Measurements from ENCODE around the gene APLF. TPM values are rescaled to one million over a fixed set of nuclear protein-coding genes. Genes with fewer than 3 reads are reported as not detected.

APLF gene
- total and polyA plus RNA-seq, 8 donors = 0.85 to 4.2 (median 1.9) TPM

DNA sequence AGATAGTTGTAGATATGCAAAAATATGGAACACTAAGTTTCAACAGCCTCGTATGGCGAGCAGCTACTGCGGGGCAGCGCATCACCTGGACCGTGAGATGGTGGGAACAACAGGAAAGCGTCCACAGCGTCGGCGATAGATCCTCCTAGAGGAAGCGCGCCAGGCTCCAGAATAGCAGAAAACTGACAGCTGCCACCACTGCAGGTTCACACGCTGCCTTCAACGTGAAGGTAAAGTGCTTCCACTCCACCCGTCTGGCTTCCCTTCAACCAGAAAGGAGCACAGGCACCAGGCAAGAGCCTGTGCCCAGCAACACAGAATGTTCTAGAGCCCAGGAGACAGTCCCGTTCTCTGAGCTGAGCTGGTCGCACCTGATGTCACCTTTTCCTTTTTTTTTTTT, 20.3 kb upstream of the APLF start:
- Histone ChIP-seq H3K4me1 (no peaks in the 10 kb centered on the region), H3K36me3 (no peaks in the 10 kb centered on the region), H3K4me3 (no peak overlapping the region), H3K27ac (no peak overlapping the region), H3K9me3 (no peaks in the 10 kb centered on the region), H3K27me3 (no peaks in the 10 kb centered on the region)
- TF ChIP-seq, protein P1, sequence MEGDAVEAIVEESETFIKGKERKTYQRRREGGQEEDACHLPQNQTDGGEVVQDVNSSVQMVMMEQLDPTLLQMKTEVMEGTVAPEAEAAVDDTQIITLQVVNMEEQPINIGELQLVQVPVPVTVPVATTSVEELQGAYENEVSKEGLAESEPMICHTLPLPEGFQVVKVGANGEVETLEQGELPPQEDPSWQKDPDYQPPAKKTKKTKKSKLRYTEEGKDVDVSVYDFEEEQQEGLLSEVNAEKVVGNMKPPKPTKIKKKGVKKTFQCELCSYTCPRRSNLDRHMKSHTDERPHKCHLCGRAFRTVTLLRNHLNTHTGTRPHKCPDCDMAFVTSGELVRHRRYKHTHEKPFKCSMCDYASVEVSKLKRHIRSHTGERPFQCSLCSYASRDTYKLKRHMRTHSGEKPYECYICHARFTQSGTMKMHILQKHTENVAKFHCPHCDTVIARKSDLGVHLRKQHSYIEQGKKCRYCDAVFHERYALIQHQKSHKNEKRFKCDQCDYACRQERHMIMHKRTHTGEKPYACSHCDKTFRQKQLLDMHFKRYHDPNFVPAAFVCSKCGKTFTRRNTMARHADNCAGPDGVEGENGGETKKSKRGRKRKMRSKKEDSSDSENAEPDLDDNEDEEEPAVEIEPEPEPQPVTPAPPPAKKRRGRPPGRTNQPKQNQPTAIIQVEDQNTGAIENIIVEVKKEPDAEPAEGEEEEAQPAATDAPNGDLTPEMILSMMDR (IDR thresholded peaks at IDR 0.05) = no peak
- 87 to 89% methylated on average over 16 of the region's 16 CpGs for WGBS, 2 donors
- no peak for ATAC-seq
- no peak for FAIRE-seq
- intact Hi-C loops (cut with DNase I) = loop anchor here in 1 of 3 donors (10.0 kb wide), 1 partner anchor 322 kb away; no protein-coding TSS in a partner anchor
- DNase-seq = no peak

DNA sequence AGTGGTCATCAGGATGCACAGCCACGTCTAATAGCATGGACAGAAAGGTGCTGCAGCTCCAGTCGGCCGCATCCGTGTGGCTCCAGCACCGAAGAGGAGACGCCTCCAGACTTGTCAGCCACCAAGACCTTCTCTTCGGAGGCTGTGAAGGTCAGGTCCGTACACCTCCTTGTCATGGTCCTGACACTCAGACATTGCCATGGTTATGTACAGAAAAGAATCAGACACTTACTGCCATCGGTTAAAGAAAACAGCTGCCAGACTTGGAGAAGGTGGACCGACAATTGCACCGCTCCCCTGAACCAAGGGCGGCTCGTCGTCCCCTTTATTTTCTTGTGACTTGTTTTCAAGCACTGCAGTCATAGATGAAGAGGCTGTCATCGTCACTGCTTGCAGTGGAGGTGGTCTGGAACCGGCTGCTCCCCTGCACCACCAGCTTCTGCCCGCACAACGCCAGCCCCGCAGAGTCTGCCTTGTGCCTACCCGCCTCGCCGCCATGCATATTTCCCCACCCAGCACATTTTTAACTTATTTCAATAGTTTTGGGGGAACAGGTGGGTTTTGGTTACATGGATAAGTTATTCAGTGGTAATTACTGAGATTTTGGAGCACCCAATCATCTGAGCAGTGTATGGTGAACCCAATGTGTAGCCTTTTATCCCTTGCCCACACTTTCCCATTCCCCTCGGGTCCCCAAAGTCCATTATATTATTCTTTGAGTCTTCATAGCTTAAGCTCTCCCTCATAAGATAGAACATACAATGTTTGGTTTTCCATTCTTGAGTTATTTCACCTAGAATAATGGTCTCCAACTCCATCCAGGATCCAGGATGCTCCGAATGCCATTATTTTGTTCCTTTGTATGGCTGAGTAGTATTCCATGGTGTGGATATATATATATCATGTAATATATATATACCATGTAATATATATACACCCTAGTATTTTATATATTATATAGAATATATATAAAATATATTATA, 18.4 kb upstream of the APLF start:
- peak in 1 of 6 donors; percentile 29 for DNase-seq
- Histone ChIP-seq H3K27me3 (no peaks in the 10 kb centered on the region), H3K4me1 (no peaks in the 10 kb centered on the region), H3K27ac (no peak overlapping the region), H3K36me3 (no peaks in the 10 kb centered on the region), H3K9me3 (no peaks in the 10 kb centered on the region), H3K4me3 (no peak overlapping the region)
- intact Hi-C loops (cut with DNase I) = loop anchor here in 1 of 3 donors (10.0 kb wide), 1 partner anchor 324 kb away; no protein-coding TSS in a partner anchor
- ATAC-seq = peak in 3 of 4 donors; percentile 41 to 48 (median 47)
- TF ChIP-seq, protein P1 (IDR thresholded peaks at IDR 0.05) = no peak
- no peak for FAIRE-seq
- 90 to 91% methylated on average over 24 of the region's 24 CpGs for WGBS, 2 donors

DNA sequence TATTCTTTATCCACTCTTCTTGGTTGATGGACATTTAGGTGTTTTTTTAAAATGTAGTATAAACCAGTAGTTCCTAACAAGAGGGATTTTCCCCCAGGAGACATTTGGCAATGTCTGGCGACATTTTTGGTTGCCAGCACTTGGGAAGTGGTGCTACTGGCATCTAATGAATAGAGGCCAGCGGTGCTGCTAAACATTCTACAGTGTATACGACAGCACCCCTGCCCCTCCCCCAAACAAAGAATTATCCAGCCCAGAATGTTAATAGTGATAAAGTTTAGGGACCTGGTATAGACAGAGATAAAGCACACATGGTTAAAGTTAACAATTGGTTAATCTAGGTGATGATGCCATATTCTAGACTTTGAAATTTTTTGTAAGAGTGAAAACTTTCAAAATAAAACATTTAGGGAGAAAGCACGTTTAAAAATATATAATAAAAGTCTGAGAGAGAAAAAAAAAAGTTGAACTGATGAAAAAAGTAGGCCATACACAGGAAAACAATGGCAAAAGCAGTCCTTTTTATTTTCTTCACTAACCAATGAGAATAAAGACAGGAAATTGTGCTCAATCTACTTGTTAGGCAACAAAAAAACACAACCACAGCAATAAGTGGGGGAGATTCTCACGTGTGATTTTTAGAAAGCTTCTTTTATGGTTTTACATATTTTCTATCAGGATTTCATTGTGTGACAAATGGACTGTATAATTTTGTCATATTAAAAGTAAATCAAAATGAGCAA, 15.1 kb upstream of the APLF start:
- Histone ChIP-seq H3K36me3 (no peaks in the 10 kb centered on the region), H3K4me3 (no peak overlapping the region), H3K9me3 (no peaks in the 10 kb centered on the region), H3K27me3 (no peaks in the 10 kb centered on the region), H3K27ac (no peak overlapping the region), H3K4me1 (no peaks in the 10 kb centered on the region)
- TF ChIP-seq, protein P1 (IDR thresholded peaks at IDR 0.05) = no peak
- WGBS, 2 donors = 71 to 75% methylated on average over 5 of the region's 5 CpGs
- intact Hi-C loops (cut with DNase I) = loop anchor here in 1 of 3 donors (10.0 kb wide), 1 partner anchor 472 kb away; no protein-coding TSS in a partner anchor
- DNase-seq = peak in 2 of 6 donors; percentile 33 to 41
- peak; percentile 9 for FAIRE-seq
- ATAC-seq = peak in 1 of 4 donors; percentile 34

DNA sequence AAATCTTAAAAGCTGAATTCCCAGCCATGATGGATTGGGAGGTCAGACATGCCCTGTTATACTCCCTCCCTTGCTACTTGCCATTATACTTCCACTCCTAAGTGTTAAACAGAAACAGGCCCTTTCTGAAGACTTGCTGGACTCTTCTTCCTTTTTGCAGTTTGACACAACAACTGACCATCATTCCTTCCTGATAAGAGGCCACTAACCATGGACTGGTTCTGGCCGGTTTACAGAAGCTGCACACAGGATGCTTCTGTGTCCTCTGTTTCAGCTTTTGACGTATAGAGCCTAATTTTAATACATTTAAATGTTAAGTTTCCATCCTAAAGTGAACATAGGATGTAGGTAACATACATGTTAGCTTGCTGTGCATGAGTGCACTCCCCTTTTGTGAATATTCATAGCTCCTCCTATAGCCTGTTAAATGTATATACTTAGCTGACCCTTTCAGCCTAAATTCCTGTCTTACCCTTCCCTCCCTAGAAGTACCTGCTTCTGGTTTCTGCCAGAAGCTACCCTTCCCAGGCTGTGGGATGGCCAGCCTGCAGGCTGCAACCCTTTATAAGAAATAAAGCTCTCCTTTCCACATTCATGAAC, 13.5 kb upstream of the APLF start:
- Histone ChIP-seq H3K4me3 (no peak overlapping the region), H3K4me1 (no peaks in the 10 kb centered on the region), H3K9me3 (no peaks in the 10 kb centered on the region), H3K27ac (no peak overlapping the region), H3K36me3 (no peaks in the 10 kb centered on the region), H3K27me3 (no peaks in the 10 kb centered on the region)
- TF ChIP-seq, protein P1 (IDR thresholded peaks at IDR 0.05) = no peak
- WGBS, 2 donors = 66 to 74% methylated on average over 2 of the region's 2 CpGs
- ATAC-seq = no peak
- intact Hi-C loops (cut with DNase I) = loop anchor here in 1 of 3 donors (10.0 kb wide), 1 partner anchor 471 kb away; no protein-coding TSS in a partner anchor
- no peak for DNase-seq
- FAIRE-seq = no peak
